Hepatocyte (in vitro differentiated cells): ENCODE measurements around the gene IKZF3.

ENCODE experiments used
- EZH2 ChIP-seq: fragments of 200-600 bp; sonication (generic); IDR thresholded peaks from 2 replicates; pipeline ENCODE4 v1.6.1; 2016; ENCODE audit warnings: antibody characterized with exemption, mild to moderate bottlenecking, borderline replicate concordance
- EZH2phosphoT487 ChIP-seq: fragments of 200-600 bp; sonication (generic); IDR thresholded peaks from one replicate; pipeline ENCODE4 v1.6.1; 2018; ENCODE audit warnings: antibody characterized with exemption, mild to moderate bottlenecking, low read depth, moderate library complexity; ENCODE audit not compliant: unreplicated experiment, severe bottlenecking
- TF ChIP-seq, protein P1 (sequence below): fragments of 200-600 bp; sonication (generic); IDR thresholded peaks from 2 replicates; pipeline ENCODE4 v1.5.1; 2016; ENCODE audit warnings: antibody characterized with exemption, mild to moderate bottlenecking; ENCODE audit not compliant: poor library complexity

DNA sequence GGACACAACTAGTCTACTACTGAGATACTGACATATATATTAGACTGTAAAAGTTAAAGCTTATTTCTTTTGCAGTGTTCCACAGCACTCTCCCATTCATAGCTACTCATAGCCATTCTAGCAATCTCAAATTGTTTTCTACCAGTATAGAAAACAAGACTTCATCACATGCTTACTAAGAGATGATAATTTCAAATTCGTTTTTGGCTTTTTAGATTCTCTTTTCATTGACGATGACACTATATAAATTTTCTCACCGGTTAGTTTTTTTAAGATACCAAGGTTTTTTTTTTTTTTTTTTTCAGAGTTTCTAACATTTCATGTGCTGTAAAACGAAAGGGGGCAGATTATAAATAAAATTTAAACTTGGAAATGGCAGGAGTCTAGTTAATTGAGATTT is 17.9 kb downstream of the IKZF3 start:
- TF ChIP-seq, protein P1, sequence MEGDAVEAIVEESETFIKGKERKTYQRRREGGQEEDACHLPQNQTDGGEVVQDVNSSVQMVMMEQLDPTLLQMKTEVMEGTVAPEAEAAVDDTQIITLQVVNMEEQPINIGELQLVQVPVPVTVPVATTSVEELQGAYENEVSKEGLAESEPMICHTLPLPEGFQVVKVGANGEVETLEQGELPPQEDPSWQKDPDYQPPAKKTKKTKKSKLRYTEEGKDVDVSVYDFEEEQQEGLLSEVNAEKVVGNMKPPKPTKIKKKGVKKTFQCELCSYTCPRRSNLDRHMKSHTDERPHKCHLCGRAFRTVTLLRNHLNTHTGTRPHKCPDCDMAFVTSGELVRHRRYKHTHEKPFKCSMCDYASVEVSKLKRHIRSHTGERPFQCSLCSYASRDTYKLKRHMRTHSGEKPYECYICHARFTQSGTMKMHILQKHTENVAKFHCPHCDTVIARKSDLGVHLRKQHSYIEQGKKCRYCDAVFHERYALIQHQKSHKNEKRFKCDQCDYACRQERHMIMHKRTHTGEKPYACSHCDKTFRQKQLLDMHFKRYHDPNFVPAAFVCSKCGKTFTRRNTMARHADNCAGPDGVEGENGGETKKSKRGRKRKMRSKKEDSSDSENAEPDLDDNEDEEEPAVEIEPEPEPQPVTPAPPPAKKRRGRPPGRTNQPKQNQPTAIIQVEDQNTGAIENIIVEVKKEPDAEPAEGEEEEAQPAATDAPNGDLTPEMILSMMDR, result no peak
- TF ChIP-seq EZH2 (no peak), EZH2phosphoT487 (no peak)
